ENCODE data around the gene TRPM3. TPM values are rescaled to one million over a fixed set of nuclear protein-coding genes. Genes with fewer than 3 reads are reported as not detected.

The TRPM3 gene
- total RNA-seq, 4 donors from 2014 or later = 0.57 to 4.4 (median 1.4) TPM; not detected in 1

DNA sequence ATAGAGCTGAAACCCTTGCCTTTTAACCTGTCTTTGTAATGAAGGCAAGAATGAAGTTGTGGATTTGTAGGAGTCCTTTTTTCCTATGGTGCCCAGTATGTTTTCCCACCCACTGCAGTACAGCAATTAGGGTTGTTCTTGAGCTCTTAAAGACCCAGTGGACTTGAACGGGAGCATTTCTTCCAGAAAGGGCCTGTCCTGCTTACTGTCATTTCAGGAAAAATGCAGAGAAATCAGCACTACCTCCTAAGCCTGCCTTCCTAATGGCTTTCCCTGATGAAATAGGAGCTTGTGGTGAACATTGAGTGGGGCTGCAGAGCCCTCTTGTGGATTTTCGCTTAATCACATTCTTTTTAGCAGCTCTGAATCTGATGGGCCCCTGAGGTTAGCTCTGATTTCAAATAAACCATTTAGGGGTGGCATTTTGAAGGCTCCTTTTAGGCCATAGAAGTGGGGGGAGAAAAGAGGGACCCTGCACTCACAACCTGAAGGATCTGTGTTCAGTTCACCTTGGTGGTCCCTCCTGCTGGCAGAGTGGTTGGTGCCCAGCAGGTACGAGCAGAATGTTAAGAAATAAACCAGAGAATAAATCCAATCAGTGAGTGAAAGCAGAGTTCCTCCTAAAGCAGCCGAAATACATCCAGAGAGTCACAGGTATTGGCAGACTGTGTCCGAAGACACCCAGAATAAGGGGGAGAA, 519.0 kb downstream of the TRPM3 start:
- TF ChIP-seq, protein P1, sequence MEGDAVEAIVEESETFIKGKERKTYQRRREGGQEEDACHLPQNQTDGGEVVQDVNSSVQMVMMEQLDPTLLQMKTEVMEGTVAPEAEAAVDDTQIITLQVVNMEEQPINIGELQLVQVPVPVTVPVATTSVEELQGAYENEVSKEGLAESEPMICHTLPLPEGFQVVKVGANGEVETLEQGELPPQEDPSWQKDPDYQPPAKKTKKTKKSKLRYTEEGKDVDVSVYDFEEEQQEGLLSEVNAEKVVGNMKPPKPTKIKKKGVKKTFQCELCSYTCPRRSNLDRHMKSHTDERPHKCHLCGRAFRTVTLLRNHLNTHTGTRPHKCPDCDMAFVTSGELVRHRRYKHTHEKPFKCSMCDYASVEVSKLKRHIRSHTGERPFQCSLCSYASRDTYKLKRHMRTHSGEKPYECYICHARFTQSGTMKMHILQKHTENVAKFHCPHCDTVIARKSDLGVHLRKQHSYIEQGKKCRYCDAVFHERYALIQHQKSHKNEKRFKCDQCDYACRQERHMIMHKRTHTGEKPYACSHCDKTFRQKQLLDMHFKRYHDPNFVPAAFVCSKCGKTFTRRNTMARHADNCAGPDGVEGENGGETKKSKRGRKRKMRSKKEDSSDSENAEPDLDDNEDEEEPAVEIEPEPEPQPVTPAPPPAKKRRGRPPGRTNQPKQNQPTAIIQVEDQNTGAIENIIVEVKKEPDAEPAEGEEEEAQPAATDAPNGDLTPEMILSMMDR (IDR thresholded peaks at IDR 0.05; ENCODE audit: low read depth) = no peak

DNA sequence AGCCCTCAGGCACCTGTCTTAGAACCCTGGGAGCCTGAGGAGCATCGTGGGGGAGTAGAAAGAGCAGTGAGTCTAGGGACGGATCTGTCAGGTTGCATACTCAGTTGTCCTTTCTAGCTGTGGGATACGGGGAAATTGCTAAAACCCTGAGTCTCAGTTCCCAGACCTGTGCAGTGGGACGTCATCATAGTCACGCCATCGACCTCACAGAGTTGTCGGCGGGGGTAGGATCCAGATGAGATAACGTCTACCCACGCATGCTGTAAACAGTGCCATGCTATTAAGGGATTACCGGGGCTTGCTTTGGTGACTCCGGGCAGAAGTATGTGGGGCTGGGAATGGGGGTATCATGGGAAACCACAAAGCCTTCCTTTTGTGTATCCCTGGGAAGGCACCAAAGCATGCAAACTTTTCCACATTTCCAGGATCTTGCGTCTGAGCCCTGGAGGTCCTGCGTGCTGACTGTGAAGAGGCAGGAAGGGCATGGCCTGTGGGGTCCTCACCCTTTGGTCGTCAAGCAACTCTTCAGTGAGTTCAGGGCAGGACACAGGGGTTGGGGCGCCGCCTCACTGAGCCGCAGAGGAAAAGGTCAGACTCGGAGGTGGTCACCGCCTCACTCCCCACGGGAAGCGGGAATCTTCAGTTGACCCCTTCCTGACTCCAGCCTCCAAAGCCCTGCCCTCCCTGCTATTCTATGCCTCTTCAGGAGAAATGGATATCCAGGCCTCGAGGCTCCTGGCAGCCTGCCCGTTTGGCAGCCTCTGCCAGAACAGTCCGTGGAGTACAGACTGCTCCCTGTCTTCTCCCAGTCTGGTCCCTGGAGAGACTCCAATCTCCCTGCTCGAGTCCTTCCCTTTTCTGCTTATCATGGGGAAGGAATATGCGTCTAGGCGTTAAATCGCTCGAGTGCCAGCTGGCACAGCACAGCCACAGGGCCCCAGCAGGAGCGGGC, 520.1 kb downstream of the TRPM3 start:
- TF ChIP-seq, protein P1 (IDR thresholded peaks at IDR 0.05; ENCODE audit: low read depth) = no peak

DNA sequence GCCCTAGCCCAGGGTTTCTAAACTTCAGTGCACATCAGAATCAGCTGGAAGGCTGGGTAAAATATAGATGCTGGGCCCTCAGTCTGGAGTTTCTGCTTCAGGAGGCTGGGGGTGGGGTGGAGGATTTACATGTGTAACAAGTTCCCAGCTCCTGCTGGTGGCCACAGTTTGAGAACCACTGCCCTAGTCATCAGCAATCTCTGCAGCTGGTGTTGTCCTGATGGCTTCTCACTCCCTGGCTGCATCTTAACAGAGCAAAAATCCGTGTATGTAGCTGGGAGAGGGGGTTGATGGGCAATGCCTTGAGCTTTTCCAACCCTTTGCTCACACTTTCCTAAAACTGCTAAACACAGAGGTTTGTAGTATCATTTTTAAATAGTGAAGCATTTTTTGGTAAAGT, 520.9 kb downstream of the TRPM3 start:
- TF ChIP-seq, protein P1 (IDR thresholded peaks at IDR 0.05; ENCODE audit: low read depth) = no peak

DNA sequence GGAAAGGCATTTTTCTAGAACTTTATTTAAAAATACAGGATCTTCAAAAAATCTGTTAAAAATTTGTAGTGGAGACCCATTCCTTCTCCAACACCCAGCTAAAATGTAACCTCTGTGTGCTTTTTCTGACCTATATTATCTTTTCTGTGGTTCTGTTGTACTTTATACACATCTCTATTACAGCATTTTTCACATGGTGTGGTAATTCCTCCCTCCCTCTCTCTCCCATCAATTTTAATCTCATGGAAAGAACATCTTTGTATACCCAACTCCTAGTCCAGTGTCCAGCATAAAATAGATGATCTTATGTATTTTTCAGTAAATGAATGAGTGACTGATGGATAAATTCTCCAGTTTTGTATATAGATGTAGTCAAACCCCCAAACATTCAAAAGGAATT, 523.5 kb downstream of the TRPM3 start:
- TF ChIP-seq, protein P1 (IDR thresholded peaks at IDR 0.05; ENCODE audit: low read depth) = no peak

DNA sequence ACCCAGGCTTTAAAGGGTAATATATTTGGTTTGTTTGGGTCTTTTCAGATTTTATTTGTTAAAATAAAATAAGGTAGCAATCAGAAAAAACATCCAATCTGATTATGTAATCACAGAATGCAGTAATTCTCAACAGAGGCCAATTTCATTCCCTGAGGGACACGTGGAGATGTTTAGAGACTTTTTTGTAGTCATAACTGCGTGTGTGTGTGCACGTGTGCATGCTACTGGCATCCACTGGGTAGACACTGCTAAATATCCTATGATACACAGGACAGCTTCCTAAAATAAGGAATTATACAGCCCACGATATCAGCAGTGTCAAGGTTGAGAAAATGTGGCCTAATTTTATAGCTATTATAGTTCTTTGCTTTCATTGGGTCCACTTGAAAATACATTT, 526.2 kb downstream of the TRPM3 start:
- TF ChIP-seq, protein P1 (IDR thresholded peaks at IDR 0.05; ENCODE audit: low read depth) = no peak

DNA sequence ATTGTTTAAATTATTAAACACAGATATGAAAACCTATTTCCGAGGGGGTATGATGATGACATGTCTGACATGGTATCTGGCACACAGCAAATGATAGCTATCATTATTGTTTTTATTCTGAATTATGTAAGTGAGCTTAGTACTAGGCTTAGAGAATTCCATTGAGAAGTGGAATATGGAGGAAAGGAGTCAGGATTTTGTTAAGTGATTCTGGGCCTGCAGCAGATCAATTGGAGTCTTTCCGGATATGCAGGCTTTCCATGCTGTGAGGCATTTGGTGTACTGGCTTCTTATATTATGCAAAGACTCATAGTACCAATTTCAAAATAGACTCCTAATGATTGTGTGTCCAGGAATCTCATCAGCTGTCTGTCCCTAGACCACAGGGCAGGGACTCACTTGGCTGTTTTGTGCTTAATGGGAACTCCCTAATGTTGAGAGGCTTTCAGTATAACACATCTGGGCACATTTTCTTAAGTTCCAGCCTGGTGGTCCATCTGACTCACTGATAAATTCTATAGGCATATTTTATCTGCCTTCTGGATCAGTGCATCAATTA, 527.0 kb downstream of the TRPM3 start:
- TF ChIP-seq, protein P1 (IDR thresholded peaks at IDR 0.05; ENCODE audit: low read depth) = no peak

DNA sequence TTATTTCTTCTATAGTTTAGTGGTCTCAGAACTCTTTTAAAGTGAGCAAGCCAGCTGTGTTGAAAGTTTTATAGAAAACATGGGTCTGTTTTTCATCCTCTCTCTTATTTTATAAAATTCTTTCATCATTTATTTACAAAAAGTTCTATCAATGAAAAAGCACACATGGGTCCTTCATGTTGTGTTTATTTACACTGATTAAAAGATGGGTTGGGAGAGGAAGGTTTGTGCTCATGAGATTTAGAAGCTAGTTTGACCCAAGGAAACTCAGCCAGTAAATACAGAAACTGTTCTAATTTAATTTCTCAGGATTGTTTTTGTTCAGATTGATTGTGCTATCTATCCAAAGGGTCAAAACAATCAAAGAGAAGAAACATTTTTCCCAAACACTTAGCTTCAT, 528.2 kb downstream of the TRPM3 start:
- TF ChIP-seq, protein P1 (IDR thresholded peaks at IDR 0.05; ENCODE audit: low read depth) = no peak

Measured in subcutaneous adipose tissue (tissue), 4 donors.